ENCODE data around the gene POLG2.
A peak's percentile ranks its signal among the peaks of the same experiment; 100 is the strongest.
"Not testable (repeated sequence)": the region's sequence is repeated elsewhere in the genome, so short reads cannot be mapped to it uniquely, and the experiment has no call there.

Gene POLG2

GRCh38 chr17:64484380-64484779 is 12.5 kb downstream of the POLG2 start:
- ATAC-seq (ENCODE audit: low read depth) (no peak), DNase-seq (ENCODE audit: low spot score in 2 of 2) (no peak)
- Mint-ChIP-seq H3K4me3 (no peak overlapping the region), H3K36me3 (peaks cover 21% of the 10 kb centered on the region), H3K9me3 (no peaks in the 10 kb centered on the region), H3K4me1 (peaks cover 4% of the 10 kb centered on the region), H3K27me3 (no peaks in the 10 kb centered on the region), H3K27ac (peak overlapping the region; percentile 78)

DNA sequence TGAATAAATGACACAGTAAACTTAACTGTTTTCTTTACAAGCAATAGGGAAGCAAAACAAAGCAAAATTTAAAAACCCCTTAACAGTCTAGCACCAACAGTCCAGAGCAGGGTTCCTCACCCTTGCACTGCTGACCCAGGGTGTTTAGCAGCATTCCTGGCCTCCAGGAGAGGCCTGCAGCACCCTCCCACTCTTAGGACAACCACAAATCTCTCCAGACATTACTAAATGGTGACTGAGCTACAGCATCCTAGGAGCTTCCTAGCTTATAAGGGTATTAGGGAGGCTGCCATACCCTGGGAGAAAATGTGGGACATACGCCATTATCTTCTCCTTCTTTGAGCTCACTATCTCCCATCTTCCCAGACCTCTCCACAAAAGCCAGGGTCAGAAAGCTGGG is 15.9 kb downstream of the POLG2 start:
- ATAC-seq (ENCODE audit: low read depth) = no peak
- peaks cover 4% of the 10 kb centered on the region for H3K4me1 Mint-ChIP-seq
- no peak overlapping the region for H3K4me3 Mint-ChIP-seq
- DNase-seq (ENCODE audit: low spot score in 2 of 2) = no peak
- H3K36me3 Mint-ChIP-seq = peaks cover 23% of the 10 kb centered on the region
- no peaks in the 10 kb centered on the region for H3K9me3 Mint-ChIP-seq
- no peaks in the 10 kb centered on the region for H3K27me3 Mint-ChIP-seq
- peak overlapping the region; percentile 42 for H3K27ac Mint-ChIP-seq

DNA sequence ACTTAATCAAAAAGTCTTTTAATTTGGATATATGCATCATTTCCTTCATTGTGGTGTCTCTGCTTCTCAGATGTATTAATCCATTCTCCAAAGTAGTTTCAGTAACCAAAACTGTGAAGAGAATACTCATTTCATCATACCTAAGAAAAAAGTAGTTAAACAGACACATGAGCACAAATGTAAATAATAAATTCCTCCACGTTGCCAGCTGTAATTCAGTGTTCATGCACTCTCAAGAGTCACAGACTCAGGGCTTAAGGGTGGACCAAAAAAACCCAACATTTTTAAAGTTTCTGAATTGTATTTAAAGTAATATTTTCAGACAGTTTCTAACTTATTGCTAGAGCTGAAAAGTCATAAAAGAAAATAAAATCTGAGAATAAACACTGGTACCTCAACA is 19.0 kb downstream of the POLG2 start:
- H3K4me1 Mint-ChIP-seq = peaks cover 2% of the 10 kb centered on the region
- ATAC-seq (ENCODE audit: low read depth) (no peak), DNase-seq (ENCODE audit: low spot score in 2 of 2) (no peak)
- no peak overlapping the region for H3K4me3 Mint-ChIP-seq
- peaks cover 12% of the 10 kb centered on the region for H3K36me3 Mint-ChIP-seq
- H3K9me3 Mint-ChIP-seq = no peaks in the 10 kb centered on the region
- H3K27me3 Mint-ChIP-seq = no peaks in the 10 kb centered on the region
- H3K27ac Mint-ChIP-seq = peak overlapping the region; percentile 68

DNA sequence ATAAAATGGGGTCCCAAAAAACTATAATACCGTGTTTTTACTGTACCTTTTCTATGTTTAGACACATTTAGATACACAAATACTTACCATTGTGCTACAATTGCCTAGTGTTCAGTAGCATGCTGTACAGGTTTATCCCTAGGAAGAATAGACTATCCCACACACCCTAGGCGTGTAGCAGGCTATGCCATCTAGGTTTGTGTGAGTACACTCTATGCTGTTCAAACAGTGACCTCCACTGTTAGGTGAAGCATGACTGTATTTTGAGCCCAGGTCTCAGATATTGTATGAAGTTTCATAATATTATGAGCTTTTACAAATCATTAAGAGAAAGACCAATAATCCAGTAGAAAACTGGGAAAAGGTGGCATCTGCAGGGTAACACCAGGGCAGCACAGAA is 24.3 kb downstream of the POLG2 start:
- ATAC-seq (ENCODE audit: low read depth) = no peak
- H3K27ac Mint-ChIP-seq = no peak overlapping the region
- DNase-seq (ENCODE audit: low spot score in 2 of 2) = no peak
- H3K36me3 Mint-ChIP-seq = peaks cover 21% of the 10 kb centered on the region
- H3K4me1 Mint-ChIP-seq = no peaks in the 10 kb centered on the region
- H3K9me3 Mint-ChIP-seq = no peaks in the 10 kb centered on the region
- no peak overlapping the region for H3K4me3 Mint-ChIP-seq
- no peaks in the 10 kb centered on the region for H3K27me3 Mint-ChIP-seq

DNA sequence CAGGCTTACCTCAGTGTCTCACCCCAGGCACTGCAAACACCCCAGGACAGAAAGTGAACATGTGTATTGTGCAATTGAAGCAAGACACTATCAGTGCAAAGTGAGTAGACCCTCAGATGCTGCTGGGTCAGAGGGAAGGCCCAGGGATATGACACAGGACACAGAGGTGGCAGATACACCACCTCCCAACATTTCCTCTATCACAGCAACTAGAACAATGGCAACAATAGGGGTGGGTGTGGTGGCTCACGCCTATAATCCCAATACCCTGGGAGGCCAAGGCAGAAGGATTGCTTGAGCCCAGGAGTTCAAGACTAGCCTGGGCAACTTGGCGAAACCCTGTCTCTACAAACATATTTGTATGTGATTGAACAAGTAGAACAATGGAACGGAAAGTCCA is 25.4 kb downstream of the POLG2 start:
- no peaks in the 10 kb centered on the region for H3K9me3 Mint-ChIP-seq
- H3K4me1 Mint-ChIP-seq = no peaks in the 10 kb centered on the region
- no peaks in the 10 kb centered on the region for H3K27me3 Mint-ChIP-seq
- H3K36me3 Mint-ChIP-seq = peaks cover 21% of the 10 kb centered on the region
- H3K4me3 Mint-ChIP-seq = no peak overlapping the region
- DNase-seq (ENCODE audit: low spot score in 2 of 2) = no peak
- ATAC-seq (ENCODE audit: low read depth) = no peak
- no peak overlapping the region for H3K27ac Mint-ChIP-seq

GRCh38 chr17:64470625-64471024 is 26.2 kb downstream of the POLG2 start:
- no peaks in the 10 kb centered on the region for H3K4me1 Mint-ChIP-seq
- DNase-seq (ENCODE audit: low spot score in 2 of 2) (no peak), ATAC-seq (ENCODE audit: low read depth) (no peak)
- H3K27me3 Mint-ChIP-seq = no peaks in the 10 kb centered on the region
- no peaks in the 10 kb centered on the region for H3K9me3 Mint-ChIP-seq
- H3K36me3 Mint-ChIP-seq = peaks cover 21% of the 10 kb centered on the region
- no peak overlapping the region for H3K27ac Mint-ChIP-seq
- H3K4me3 Mint-ChIP-seq = no peak overlapping the region

DNA sequence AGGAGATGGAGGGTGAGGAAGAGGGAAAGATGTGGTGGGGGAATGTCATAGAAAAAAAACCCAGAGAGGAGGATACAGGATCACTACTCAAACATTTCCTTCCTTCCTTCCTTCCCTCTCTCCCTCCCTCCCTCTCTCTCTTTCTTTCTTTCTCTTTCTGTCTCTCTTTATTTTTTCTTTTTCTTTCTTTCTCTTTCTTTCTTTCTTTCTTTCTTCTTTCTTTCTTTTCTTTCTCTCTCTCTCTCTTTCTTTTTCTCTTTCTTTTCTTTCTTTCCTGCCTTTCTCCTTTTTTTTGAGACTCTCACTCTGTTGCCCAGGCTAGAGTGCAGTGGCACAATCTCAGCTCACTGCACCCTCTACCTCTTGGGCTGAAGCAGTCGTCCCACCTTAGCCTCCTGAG is 30.0 kb downstream of the POLG2 start:
- not testable (repeated sequence) for H3K9me3 Mint-ChIP-seq; DNase-seq (ENCODE audit: low spot score in 2 of 2); H3K27me3 Mint-ChIP-seq; H3K4me3 Mint-ChIP-seq; H3K4me1 Mint-ChIP-seq; ATAC-seq (ENCODE audit: low read depth)
- peaks cover 18% of the 10 kb centered on the region for H3K36me3 Mint-ChIP-seq
- H3K27ac Mint-ChIP-seq = peak overlapping the region; percentile 10

GRCh38 chr17:64466019-64466735 is 30.7 kb downstream of the POLG2 start:
- ATAC-seq (ENCODE audit: low read depth) (no peak), DNase-seq (ENCODE audit: low spot score in 2 of 2) (no peak)
- H3K4me1 Mint-ChIP-seq = peaks cover 3% of the 10 kb centered on the region
- H3K27ac Mint-ChIP-seq = no peak overlapping the region
- H3K36me3 Mint-ChIP-seq = peaks cover 17% of the 10 kb centered on the region
- no peak overlapping the region for H3K4me3 Mint-ChIP-seq
- H3K9me3 Mint-ChIP-seq = no peaks in the 10 kb centered on the region
- no peaks in the 10 kb centered on the region for H3K27me3 Mint-ChIP-seq

GRCh38 chr17:64461788-64462187 is 35.1 kb downstream of the POLG2 start:
- no peak overlapping the region for H3K4me3 Mint-ChIP-seq

DNA sequence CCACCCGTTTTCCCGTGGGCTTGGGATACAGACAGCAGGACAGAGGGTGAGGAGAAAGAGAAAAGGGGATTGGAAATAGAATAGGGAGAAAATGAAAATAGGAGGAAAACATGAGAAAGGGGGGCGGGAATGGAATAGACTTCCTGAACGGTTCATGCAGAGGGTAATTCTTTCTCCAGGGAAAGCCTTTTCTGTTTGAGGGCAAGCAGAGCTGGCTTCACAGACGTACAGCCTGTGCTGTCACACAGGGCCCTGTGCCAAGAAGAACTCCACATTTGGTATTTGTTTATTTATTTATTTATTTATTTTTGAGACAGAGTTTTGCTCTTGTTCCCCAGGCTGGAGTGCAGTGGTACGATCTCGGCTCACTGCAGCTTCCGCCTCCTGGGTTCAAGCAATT is 35.9 kb downstream of the POLG2 start:
- H3K27me3 Mint-ChIP-seq = no peaks in the 10 kb centered on the region
- H3K9me3 Mint-ChIP-seq = no peaks in the 10 kb centered on the region
- H3K4me1 Mint-ChIP-seq = peaks cover 21% of the 10 kb centered on the region
- no peak overlapping the region for H3K4me3 Mint-ChIP-seq
- H3K27ac Mint-ChIP-seq = no peak overlapping the region
- peaks cover 16% of the 10 kb centered on the region for H3K36me3 Mint-ChIP-seq
- ATAC-seq (ENCODE audit: low read depth) = no peak
- DNase-seq (ENCODE audit: low spot score in 2 of 2) = no peak

More at GRCh38 chr17:64461788-64462187, 35.1 kb downstream of the POLG2 start:
- H3K4me1 Mint-ChIP-seq = peaks cover 18% of the 10 kb centered on the region
- H3K27ac Mint-ChIP-seq = no peak overlapping the region
- H3K9me3 Mint-ChIP-seq = no peaks in the 10 kb centered on the region
- no peaks in the 10 kb centered on the region for H3K27me3 Mint-ChIP-seq
- peaks cover 14% of the 10 kb centered on the region for H3K36me3 Mint-ChIP-seq
- no peak for ATAC-seq (ENCODE audit: low read depth)
- no peak for DNase-seq (ENCODE audit: low spot score in 2 of 2)

DNA sequence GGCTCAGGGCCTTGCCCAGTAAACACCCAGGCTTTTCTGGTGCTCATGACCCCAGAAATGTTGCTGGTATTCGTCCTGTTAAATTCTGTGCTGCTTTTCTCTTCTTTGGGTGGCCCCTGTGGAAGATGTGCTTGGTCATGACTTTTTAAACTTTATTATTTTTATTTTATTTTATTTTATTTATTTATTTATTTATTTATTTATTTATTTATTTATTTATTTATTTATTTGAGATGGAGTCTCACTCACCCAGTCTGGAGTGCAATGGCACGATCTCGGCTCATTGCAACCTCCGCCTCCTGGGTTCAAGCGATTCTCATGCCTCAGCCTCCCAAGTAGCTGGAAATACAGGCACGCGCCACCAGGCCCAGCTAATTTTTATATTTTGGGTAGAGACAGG is 37.0 kb downstream of the POLG2 start:
- H3K9me3 Mint-ChIP-seq; H3K27ac Mint-ChIP-seq; ATAC-seq (ENCODE audit: low read depth); DNase-seq (ENCODE audit: low spot score in 2 of 2); H3K4me3 Mint-ChIP-seq; H3K27me3 Mint-ChIP-seq: not testable (repeated sequence)
- Mint-ChIP-seq H3K36me3 (peaks cover 16% of the 10 kb centered on the region), H3K4me1 (peaks cover 25% of the 10 kb centered on the region)

GRCh38 chr17:64459284-64459747 is 37.5 kb downstream of the POLG2 start:
- Mint-ChIP-seq H3K4me3 (no peak overlapping the region), H3K27me3 (no peaks in the 10 kb centered on the region), H3K9me3 (no peaks in the 10 kb centered on the region), H3K27ac (no peak overlapping the region), H3K4me1 (peaks cover 29% of the 10 kb centered on the region), H3K36me3 (peaks cover 18% of the 10 kb centered on the region)
- no peak for ATAC-seq (ENCODE audit: low read depth)
- DNase-seq (ENCODE audit: low spot score in 2 of 2) = no peak

GRCh38 chr17:64458756-64459155 is 38.1 kb downstream of the POLG2 start:
- Mint-ChIP-seq H3K4me1 (peaks cover 29% of the 10 kb centered on the region), H3K9me3 (no peaks in the 10 kb centered on the region), H3K27me3 (no peaks in the 10 kb centered on the region), H3K27ac (no peak overlapping the region), H3K4me3 (peak overlapping the region; percentile 46), H3K36me3 (peaks cover 19% of the 10 kb centered on the region)
- no peak for DNase-seq (ENCODE audit: low spot score in 2 of 2)
- no peak for ATAC-seq (ENCODE audit: low read depth)

DNA sequence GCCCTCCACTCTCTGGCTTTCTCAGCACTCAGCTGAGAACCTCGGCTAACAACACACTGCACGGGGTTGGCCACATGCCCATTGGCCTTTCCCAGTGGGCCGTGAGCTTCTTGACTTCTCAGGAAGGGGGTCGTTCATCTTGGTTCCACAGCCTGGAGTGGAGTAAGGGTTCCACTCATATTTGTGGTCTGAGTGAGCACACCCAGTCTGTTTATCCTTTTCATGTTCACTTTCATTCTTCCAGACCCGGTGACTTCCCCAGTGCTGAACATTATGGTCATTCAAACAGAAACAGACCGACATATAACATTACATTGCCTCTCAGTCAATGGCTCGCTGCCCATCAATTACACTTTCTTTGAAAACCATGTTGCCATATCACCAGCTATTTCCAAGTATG is 39.7 kb downstream of the POLG2 start:
- DNase-seq (ENCODE audit: low spot score in 2 of 2) = no peak
- no peaks in the 10 kb centered on the region for H3K9me3 Mint-ChIP-seq
- peak overlapping the region; percentile 20 for H3K27ac Mint-ChIP-seq
- no peak for ATAC-seq (ENCODE audit: low read depth)
- peak overlapping the region; percentile 34 for H3K4me3 Mint-ChIP-seq
- peaks cover 24% of the 10 kb centered on the region for H3K36me3 Mint-ChIP-seq
- peaks cover 31% of the 10 kb centered on the region for H3K4me1 Mint-ChIP-seq
- H3K27me3 Mint-ChIP-seq = no peaks in the 10 kb centered on the region

All from memory B cell (primary cell).